ENCODE results near the gene MXRA5.

DNA sequence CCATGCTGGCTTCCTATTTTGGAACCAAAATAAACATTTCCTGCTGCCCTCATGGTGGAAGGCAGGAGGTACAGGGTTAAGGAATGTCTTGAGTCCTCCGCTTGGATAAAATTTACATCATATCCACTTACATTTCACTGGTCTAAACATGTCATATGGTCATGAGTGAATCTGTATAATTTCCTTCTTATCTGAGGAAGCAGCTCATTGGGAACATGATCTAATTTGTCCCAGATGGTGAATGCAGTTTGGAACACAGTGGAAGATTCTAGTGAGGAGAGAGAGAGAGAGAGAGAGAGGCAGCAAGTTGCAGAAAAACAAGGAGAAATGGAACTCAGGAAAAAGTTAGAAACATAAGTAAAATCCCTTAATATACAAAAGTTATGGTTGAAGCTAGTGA lies 46.8 kb downstream of the MXRA5 start:
- TF ChIP-seq TOX (CRISPR knock-in tag; IDR thresholded peaks at IDR 0.05; ENCODE audit: borderline replicate concordance), result no peak
- TF ChIP-seq SNAI2 (CRISPR knock-in tag; IDR thresholded peaks at IDR 0.05), result no peak
- TF ChIP-seq, protein P1, sequence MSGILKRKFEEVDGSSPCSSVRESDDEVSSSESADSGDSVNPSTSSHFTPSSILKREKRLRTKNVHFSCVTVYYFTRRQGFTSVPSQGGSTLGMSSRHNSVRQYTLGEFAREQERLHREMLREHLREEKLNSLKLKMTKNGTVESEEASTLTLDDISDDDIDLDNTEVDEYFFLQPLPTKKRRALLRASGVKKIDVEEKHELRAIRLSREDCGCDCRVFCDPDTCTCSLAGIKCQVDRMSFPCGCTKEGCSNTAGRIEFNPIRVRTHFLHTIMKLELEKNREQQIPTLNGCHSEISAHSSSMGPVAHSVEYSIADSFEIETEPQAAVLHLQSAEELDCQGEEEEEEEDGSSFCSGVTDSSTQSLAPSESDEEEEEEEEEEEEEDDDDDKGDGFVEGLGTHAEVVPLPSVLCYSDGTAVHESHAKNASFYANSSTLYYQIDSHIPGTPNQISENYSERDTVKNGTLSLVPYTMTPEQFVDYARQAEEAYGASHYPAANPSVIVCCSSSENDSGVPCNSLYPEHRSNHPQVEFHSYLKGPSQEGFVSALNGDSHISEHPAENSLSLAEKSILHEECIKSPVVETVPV (CRISPR knock-in tag; IDR thresholded peaks at IDR 0.05), result no peak
- TF ChIP-seq ARNTL (CRISPR knock-in tag; IDR thresholded peaks at IDR 0.05; ENCODE audit: borderline replicate concordance, low read depth), result no peak
